Measurements from ENCODE around the gene UGT1A5.

GRCh38 chr2:233684640-233685039 is 28.1 kb upstream of the UGT1A5 start:
- TF ChIP-seq CTCF (conservative IDR thresholded peaks at IDR 0.05) (no peak), ZFX (IDR thresholded peaks at IDR 0.05) (no peak)
